ENCODE data around the gene FCHSD1.

Gene FCHSD1

DNA sequence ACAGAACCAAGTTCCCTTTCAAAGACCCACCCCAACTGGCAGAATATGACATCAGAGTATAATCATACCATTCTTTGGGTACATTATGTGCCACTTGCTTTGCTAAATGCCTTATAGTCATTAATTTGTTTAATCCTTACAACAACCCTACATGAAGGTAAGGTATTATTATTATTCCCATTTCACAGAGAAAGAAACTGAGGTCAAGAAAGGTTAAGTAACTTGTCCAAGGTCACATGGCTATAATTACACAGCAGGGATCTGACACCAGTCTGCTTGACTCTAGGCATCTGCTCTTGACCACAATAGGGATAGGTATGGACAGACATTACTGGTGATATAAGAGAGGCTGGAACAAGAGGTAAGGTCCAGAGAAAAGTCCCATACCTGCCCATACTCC lies 1.2 kb downstream of the FCHSD1 start:
- no peaks in the 10 kb centered on the region for H3K27me3 ChIP-seq (ENCODE audit: insufficient read depth, low read length, poor library complexity, severe bottlenecking)
- TF ChIP-seq EZH2phosphoT487 (IDR thresholded peaks at IDR 0.05; ENCODE audit: borderline replicate concordance) = no peak
- TF ChIP-seq, protein P1, sequence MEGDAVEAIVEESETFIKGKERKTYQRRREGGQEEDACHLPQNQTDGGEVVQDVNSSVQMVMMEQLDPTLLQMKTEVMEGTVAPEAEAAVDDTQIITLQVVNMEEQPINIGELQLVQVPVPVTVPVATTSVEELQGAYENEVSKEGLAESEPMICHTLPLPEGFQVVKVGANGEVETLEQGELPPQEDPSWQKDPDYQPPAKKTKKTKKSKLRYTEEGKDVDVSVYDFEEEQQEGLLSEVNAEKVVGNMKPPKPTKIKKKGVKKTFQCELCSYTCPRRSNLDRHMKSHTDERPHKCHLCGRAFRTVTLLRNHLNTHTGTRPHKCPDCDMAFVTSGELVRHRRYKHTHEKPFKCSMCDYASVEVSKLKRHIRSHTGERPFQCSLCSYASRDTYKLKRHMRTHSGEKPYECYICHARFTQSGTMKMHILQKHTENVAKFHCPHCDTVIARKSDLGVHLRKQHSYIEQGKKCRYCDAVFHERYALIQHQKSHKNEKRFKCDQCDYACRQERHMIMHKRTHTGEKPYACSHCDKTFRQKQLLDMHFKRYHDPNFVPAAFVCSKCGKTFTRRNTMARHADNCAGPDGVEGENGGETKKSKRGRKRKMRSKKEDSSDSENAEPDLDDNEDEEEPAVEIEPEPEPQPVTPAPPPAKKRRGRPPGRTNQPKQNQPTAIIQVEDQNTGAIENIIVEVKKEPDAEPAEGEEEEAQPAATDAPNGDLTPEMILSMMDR (conservative IDR thresholded peaks at IDR 0.05; ENCODE audit: low read length) = no peak
- no peaks in the 10 kb centered on the region for H3F3A ChIP-seq (ENCODE audit: low read depth)
- H3K9me3 ChIP-seq (ENCODE audit: insufficient read depth, low read depth, low read length) = no peaks in the 10 kb centered on the region
- H3K4me2 ChIP-seq (ENCODE audit: low read depth, low read length, poor library complexity, severe bottlenecking) = peak overlapping the region; percentile 82
- H3K4me1 ChIP-seq (ENCODE audit: insufficient read depth, low read length, poor library complexity, severe bottlenecking) = peaks cover 3% of the 10 kb centered on the region
- no peaks in the 10 kb centered on the region for H4K20me1 ChIP-seq (ENCODE audit: insufficient read depth, low read length, poor library complexity, severe bottlenecking)
- H3K79me2 ChIP-seq (ENCODE audit: insufficient read depth, low read length) = no peaks in the 10 kb centered on the region
- no peak overlapping the region for H3K4me3 ChIP-seq (ENCODE audit: low read length, poor library complexity, severe bottlenecking)
- no peaks in the 10 kb centered on the region for H3K36me3 ChIP-seq (ENCODE audit: insufficient read depth, low read length)
- no peak overlapping the region for H3K9ac ChIP-seq (ENCODE audit: low read depth, low read length, poor library complexity, severe bottlenecking)
- no peak overlapping the region for H2AFZ ChIP-seq (ENCODE audit: low read length)
- no peaks in the 10 kb centered on the region for H3K9me2 ChIP-seq (replicated peaks; ENCODE audit: low read depth, low read length)

DNA sequence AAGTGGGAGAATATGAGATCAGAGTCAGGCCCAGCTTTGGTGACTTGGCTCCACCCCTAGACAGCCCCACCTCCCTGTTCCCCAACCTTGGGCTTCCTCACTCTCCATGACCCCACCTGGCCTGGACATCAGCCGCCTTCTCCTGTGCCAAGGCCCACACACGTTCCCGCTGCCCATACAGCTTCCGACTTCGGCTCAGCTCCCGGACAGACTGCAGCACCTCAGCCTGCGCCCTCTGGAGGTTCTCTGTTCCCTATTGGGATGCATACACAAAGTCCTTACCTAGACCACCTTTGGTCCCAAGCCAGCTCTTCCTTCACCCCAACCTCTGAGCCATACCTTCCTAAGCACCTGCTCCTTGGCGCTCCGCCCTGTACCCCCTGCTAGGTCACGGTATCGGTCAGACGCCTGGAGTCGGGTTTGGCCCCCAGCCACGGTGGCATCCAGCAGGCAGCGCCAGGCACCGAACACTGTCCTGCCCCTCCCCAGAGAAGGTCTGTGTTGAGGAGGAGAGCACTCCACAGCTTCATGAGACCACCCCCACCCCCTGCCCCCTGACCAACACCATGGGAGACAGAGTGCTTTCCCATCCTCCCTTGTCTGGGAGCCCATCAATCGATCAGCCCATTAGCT lies 2.0 kb downstream of the FCHSD1 start:
- Histone ChIP-seq H3K9me2 (replicated peaks; ENCODE audit: low read depth, low read length) (no peaks in the 10 kb centered on the region), H3K79me2 (ENCODE audit: insufficient read depth, low read length) (no peaks in the 10 kb centered on the region), H3K36me3 (ENCODE audit: insufficient read depth, low read length) (no peaks in the 10 kb centered on the region), H3K4me3 (ENCODE audit: low read length, poor library complexity, severe bottlenecking) (no peak overlapping the region), H3K9ac (ENCODE audit: low read depth, low read length, poor library complexity, severe bottlenecking) (no peak overlapping the region), H4K20me1 (ENCODE audit: insufficient read depth, low read length, poor library complexity, severe bottlenecking) (no peaks in the 10 kb centered on the region), H3K4me2 (ENCODE audit: low read depth, low read length, poor library complexity, severe bottlenecking) (no peak overlapping the region), H3K27me3 (ENCODE audit: insufficient read depth, low read length, poor library complexity, severe bottlenecking) (no peaks in the 10 kb centered on the region), H3F3A (ENCODE audit: low read depth) (no peaks in the 10 kb centered on the region), H3K9me3 (ENCODE audit: insufficient read depth, low read depth, low read length) (no peaks in the 10 kb centered on the region), H2AFZ (ENCODE audit: low read length) (no peak overlapping the region), H3K4me1 (ENCODE audit: insufficient read depth, low read length, poor library complexity, severe bottlenecking) (peaks cover 3% of the 10 kb centered on the region)
- TF ChIP-seq, protein P1 (conservative IDR thresholded peaks at IDR 0.05; ENCODE audit: low read length) = no peak
- no peak for TF ChIP-seq EZH2phosphoT487 (IDR thresholded peaks at IDR 0.05; ENCODE audit: borderline replicate concordance)

DNA sequence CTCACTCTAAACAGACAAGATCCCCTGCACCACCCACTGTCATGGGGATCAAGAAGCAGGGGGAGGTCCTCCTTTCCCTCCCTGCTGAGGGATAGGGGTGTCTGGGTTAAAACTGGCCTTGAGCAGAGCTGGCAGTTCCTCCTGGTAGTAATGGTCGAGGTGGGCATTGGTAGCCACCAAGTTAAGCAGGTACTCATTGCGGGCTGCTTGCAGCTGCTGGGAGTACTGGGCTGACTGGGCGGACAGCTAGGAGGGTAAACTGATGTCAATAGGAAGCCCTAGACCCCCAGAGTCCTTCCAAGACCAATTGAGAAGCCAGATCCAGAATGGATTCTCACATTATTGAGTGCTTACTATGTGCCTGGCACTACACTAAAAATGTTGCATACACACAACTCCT lies 3.4 kb downstream of the FCHSD1 start:
- H3K4me1 ChIP-seq (ENCODE audit: insufficient read depth, low read length, poor library complexity, severe bottlenecking) = peaks cover 3% of the 10 kb centered on the region
- H3K79me2 ChIP-seq (ENCODE audit: insufficient read depth, low read length) = no peaks in the 10 kb centered on the region
- H3K4me2 ChIP-seq (ENCODE audit: low read depth, low read length, poor library complexity, severe bottlenecking) = no peak overlapping the region
- H3F3A ChIP-seq (ENCODE audit: low read depth) = no peaks in the 10 kb centered on the region
- no peak overlapping the region for H3K9ac ChIP-seq (ENCODE audit: low read depth, low read length, poor library complexity, severe bottlenecking)
- H3K36me3 ChIP-seq (ENCODE audit: insufficient read depth, low read length) = no peaks in the 10 kb centered on the region
- no peak overlapping the region for H2AFZ ChIP-seq (ENCODE audit: low read length)
- H4K20me1 ChIP-seq (ENCODE audit: insufficient read depth, low read length, poor library complexity, severe bottlenecking) = no peaks in the 10 kb centered on the region
- TF ChIP-seq, protein P1 (conservative IDR thresholded peaks at IDR 0.05; ENCODE audit: low read length) = no peak
- TF ChIP-seq EZH2phosphoT487 (IDR thresholded peaks at IDR 0.05; ENCODE audit: borderline replicate concordance) = no peak
- no peaks in the 10 kb centered on the region for H3K9me2 ChIP-seq (replicated peaks; ENCODE audit: low read depth, low read length)
- H3K27me3 ChIP-seq (ENCODE audit: insufficient read depth, low read length, poor library complexity, severe bottlenecking) = no peaks in the 10 kb centered on the region
- H3K4me3 ChIP-seq (ENCODE audit: low read length, poor library complexity, severe bottlenecking) = no peak overlapping the region
- no peaks in the 10 kb centered on the region for H3K9me3 ChIP-seq (ENCODE audit: insufficient read depth, low read depth, low read length)

All from Loucy (cell line).